ENCODE data around the gene ACOT7. TPM values are rescaled to one million over a fixed set of nuclear protein-coding genes. Genes with fewer than 3 reads are reported as not detected.

The ACOT7 gene
- total RNA-seq, 3 donors from 2014 or later, result 9.4 to 12.8 (median 11.5) TPM

- H3K4me1 ChIP-seq, result no peaks in the 10 kb centered on the region
- no peaks in the 10 kb centered on the region for H3K27me3 ChIP-seq
- TF ChIP-seq POLR2A (IDR thresholded peaks at IDR 0.05) (no peak), CTCF (IDR thresholded peaks at IDR 0.05) (no peak), POLR2AphosphoS5 (IDR thresholded peaks at IDR 0.05) (no peak)
- no peaks in the 10 kb centered on the region for H3K9me3 ChIP-seq
- intact Hi-C loops (cut with DNase I; ENCODE audit: low total_unique reads), result no loop called here
- H3K27ac ChIP-seq, result no peak overlapping the region
- no peaks in the 10 kb centered on the region for H3K36me3 ChIP-seq
- no peak overlapping the region for H3K4me3 ChIP-seq
- DNase-seq (ENCODE audit: low spot score in 2 of 2), result no peak
Measured at GRCh38 chr1:6225651-6226050, 167.9 kb downstream of the ACOT7 start.

GRCh38 chr1:6224718-6225117 is 168.8 kb downstream of the ACOT7 start:
- no peak overlapping the region for H3K4me3 ChIP-seq
- no peak for DNase-seq (ENCODE audit: low spot score in 2 of 2)
- no peak for TF ChIP-seq POLR2AphosphoS5 (IDR thresholded peaks at IDR 0.05)
- no peak for TF ChIP-seq POLR2A (IDR thresholded peaks at IDR 0.05)
- TF ChIP-seq CTCF (IDR thresholded peaks at IDR 0.05), result no peak
- no peaks in the 10 kb centered on the region for H3K4me1 ChIP-seq
- no peaks in the 10 kb centered on the region for H3K36me3 ChIP-seq
- H3K27ac ChIP-seq, result no peak overlapping the region
- no peaks in the 10 kb centered on the region for H3K27me3 ChIP-seq
- no peaks in the 10 kb centered on the region for H3K9me3 ChIP-seq
- intact Hi-C loops (cut with DNase I; ENCODE audit: low total_unique reads), result no loop called here

- Histone ChIP-seq H3K36me3 (no peaks in the 10 kb centered on the region), H3K27ac (no peak overlapping the region), H3K4me1 (no peaks in the 10 kb centered on the region), H3K27me3 (no peaks in the 10 kb centered on the region), H3K9me3 (no peaks in the 10 kb centered on the region), H3K4me3 (no peak overlapping the region)
- no peak for TF ChIP-seq CTCF (IDR thresholded peaks at IDR 0.05)
- TF ChIP-seq POLR2AphosphoS5 (IDR thresholded peaks at IDR 0.05), result no peak
- TF ChIP-seq POLR2A (IDR thresholded peaks at IDR 0.05), result no peak
- intact Hi-C loops (cut with DNase I; ENCODE audit: low total_unique reads), result no loop called here
- no peak for DNase-seq (ENCODE audit: low spot score in 2 of 2)
Measured at GRCh38 chr1:6223617-6224016, 169.9 kb downstream of the ACOT7 start.

GRCh38 chr1:6222636-6223035 is 170.9 kb downstream of the ACOT7 start:
- TF ChIP-seq POLR2AphosphoS5 (IDR thresholded peaks at IDR 0.05), result no peak
- TF ChIP-seq POLR2A (IDR thresholded peaks at IDR 0.05), result no peak
- TF ChIP-seq CTCF (IDR thresholded peaks at IDR 0.05), result no peak
- Histone ChIP-seq H3K36me3 (no peaks in the 10 kb centered on the region), H3K4me1 (no peaks in the 10 kb centered on the region), H3K27me3 (no peaks in the 10 kb centered on the region), H3K27ac (peak overlapping the region in 1 of 2 donors; percentile 80), H3K9me3 (no peaks in the 10 kb centered on the region), H3K4me3 (no peak overlapping the region)
- intact Hi-C loops (cut with DNase I; ENCODE audit: low total_unique reads), result no loop called here
- no peak for DNase-seq (ENCODE audit: low spot score in 2 of 2)

DNA sequence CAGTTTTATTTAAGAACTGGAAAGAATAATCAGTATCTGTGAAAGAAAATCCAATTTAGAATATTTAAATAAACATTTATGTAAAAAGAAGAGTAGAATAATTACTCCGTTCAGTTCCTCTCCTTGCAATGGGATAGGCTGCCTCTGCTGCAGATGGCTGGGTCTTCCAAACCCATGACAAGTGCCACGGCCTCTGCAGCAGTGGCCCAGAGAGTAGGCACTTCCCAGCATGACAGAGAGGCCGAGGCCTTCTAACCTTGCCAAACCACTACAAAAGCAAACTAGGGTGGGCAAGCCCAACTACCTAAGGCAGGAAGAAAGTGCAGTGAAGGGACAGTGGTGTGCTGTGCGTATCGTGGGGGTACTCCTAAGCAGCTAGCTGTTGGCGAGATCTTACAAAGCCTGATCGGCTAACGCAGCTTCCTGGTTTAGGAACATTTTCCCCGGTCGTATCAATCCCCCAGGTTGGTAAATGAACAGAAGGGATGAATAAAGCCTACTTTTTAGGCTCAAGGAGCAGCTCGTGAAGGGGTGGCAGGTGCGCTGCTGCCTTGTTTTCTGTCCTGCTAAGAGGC is 172.3 kb downstream of the ACOT7 start:
- no peak for DNase-seq (ENCODE audit: low spot score in 2 of 2)
- Histone ChIP-seq H3K36me3 (no peaks in the 10 kb centered on the region), H3K4me3 (no peak overlapping the region), H3K27ac (no peak overlapping the region), H3K27me3 (no peaks in the 10 kb centered on the region), H3K4me1 (no peaks in the 10 kb centered on the region), H3K9me3 (no peaks in the 10 kb centered on the region)
- intact Hi-C loops (cut with DNase I; ENCODE audit: low total_unique reads), result no loop called here
- TF ChIP-seq POLR2AphosphoS5 (IDR thresholded peaks at IDR 0.05) (no peak), POLR2A (IDR thresholded peaks at IDR 0.05) (no peak), CTCF (IDR thresholded peaks at IDR 0.05) (no peak)

All from breast epithelium (tissue), 4 donors.